Psoas muscle (tissue), 8 donors: Measurements from ENCODE around the gene VARS1. TPM values are rescaled to one million over a fixed set of nuclear protein-coding genes. Genes with fewer than 3 reads are reported as not detected.
"Not testable (repeated sequence)": the region's sequence is repeated elsewhere in the genome, so short reads cannot be mapped to it uniquely, and the experiment has no call there.

Source experiments
- ATAC-seq, 4 donors: fragments of 200-7000 bp; cut with Tn5 transposase; one replicate each; pipeline ENCODE4 v1.9.1; 2020; ENCODE audit warnings: moderate library complexity in 3 of 4, mild to moderate bottlenecking in 2 of 4
- DNase-seq, 2 donors: peaks; one replicate each; pipeline ENCODE4 v3.0.0-alpha.2; 2020
- H3K27ac ChIP-seq: fragments of 200-600 bp; one replicate; pipeline ENCODE4 v1.8.0; 2022
- H3K27me3 ChIP-seq, 3 donors: fragments of 200-600 bp in 1 of 3; one replicate each; pipeline versions ENCODE4 v1.6.1 to v1.8.0; 2013 to 2022; ENCODE audit warnings: low read length in 2 of 3, mild to moderate bottlenecking in 2 of 3, moderate library complexity in 1 of 3; ENCODE audit not compliant: insufficient read depth in 3 of 3
- H3K36me3 ChIP-seq, 2 donors: fragments of 200-600 bp in 1 of 2; one replicate each; pipeline versions ENCODE4 v1.6.1 to v1.8.0; 2013 to 2022; ENCODE audit warnings: low read depth in 1 of 2, mild to moderate bottlenecking in 1 of 2, moderate library complexity in 1 of 2; ENCODE audit not compliant: insufficient read depth in 1 of 2
- H3K4me1 ChIP-seq: fragments of 200-600 bp; one replicate; pipeline ENCODE4 v1.8.0; 2022
- H3K4me3 ChIP-seq: fragments of 200-600 bp; one replicate; pipeline ENCODE4 v1.8.0; 2022; ENCODE audit warnings: mild to moderate bottlenecking
- H3K9me3 ChIP-seq: fragments of 200-600 bp; one replicate; pipeline ENCODE4 v1.8.0; 2022
- WGBS, 3 donors: extraction: QIAGEN DNeasy Blood & Tissue Kit; methylation state at CpG; one replicate each; pipeline versions ENCODE4 v1.1.6 to v1.1.7; 2013; 5-methylcytosine and 5-hydroxymethylcytosine counted together
- intact Hi-C, 2 donors: fragments of 100-400 bp; cut with DNase I; formaldehyde crosslinking; loops; one replicate each; pipeline versions ENCODE4 v1.11.0 to v1.14.2; 2022
- polyA plus RNA-seq, 3 donors: library from polyadenylated mRNA; stranded (reverse); fragments of 200-250 nt; gene quantifications; one replicate each; pipeline ENCODE4 v1.2.3, GENCODE V29; 2013
- total RNA-seq, 4 donors: library from RNA; stranded (reverse); fragmentation: NEBNext Ultra II Directional in 2 of 4; extraction: Animal tissue kit (Norgen Biotek cat#: 25700) in 2 of 4; gene quantifications; one replicate each; pipeline versions ENCODE4 v1.2.1 to v1.2.4, GENCODE V29; 2021 to 2023
- TF ChIP-seq, protein P1 (sequence below): fragments of 200-600 bp; IDR thresholded peaks from one replicate; pipeline ENCODE4 v1.8.0; 2022; ENCODE audit warnings: antibody characterized with exemption
- donor health status: healthy with polysubstance abuse.
- donor health status: DM: no; HTN: no; CAD: no; lungs with moderate emphysema.
- donor health status: Bipolar disorder and iron deficiency.
- donor health status: healthy.
- donor health status: DM: yes; HTN: yes; CAD: no.
- donor health status: DM: no; HTN: no; CAD: no.
- donor health status: DM: no; HTN: no; CAD: no.
- donor health status: DM: yes; HTN: yes; CAD: no.

VARS1 gene
- total and polyA plus RNA-seq, 7 donors: 43.9 to 108 (median 65.2) TPM

DNA sequence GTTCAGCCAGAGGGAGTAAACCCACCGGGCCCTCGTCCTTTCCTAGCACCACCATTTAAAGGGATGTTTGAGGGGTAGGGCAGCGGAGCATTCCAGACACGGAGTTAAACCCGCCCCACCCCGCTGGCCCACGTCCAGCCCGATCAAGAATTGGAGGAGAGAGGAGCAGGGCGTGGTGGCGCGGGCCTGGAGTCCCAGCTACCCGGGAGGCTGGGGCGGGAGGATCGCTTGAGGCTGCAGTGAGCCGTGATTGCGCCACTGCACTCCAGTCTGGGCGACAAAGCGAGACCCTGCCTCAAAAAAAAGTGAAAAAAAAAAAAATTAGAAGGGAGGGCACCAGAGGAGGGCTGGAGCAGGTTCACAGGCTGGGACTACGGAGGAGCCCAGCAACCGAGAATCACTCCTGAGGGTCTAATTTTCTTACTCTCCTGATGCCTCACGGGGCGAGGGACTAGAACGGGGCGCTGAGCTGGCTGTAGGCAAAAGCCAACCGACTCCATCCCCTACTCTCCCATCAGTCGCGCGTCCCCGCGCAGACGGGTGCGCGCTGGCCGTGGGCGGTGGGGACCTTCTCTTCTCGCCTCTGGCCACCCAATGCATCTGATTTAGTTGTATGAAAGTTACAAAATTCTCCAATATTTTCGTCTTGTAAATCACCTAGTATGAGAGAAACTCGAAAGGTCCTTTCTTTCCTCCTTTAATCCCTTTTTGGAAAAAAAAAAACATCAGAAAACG, 25.9 kb upstream of the VARS1 start:
- intact Hi-C loops: no loop called here
- WGBS, 3 donors: 4 to 5% (median 4%) methylated on average over 35 to 39 of the region's 39 CpGs
- ATAC-seq (peak; percentile 32 to 50 (median 46)), DNase-seq (peak; percentile 78 to 85)
- Histone ChIP-seq H3K36me3 (no peaks in the 10 kb centered on the region), H3K4me3 (peak overlapping the region; percentile 64), H3K4me1 (peaks cover 47% of the 10 kb centered on the region), H3K27me3 (no peaks in the 10 kb centered on the region), H3K9me3 (no peaks in the 10 kb centered on the region), H3K27ac (peak overlapping the region; percentile 91)
- TF ChIP-seq, protein P1, sequence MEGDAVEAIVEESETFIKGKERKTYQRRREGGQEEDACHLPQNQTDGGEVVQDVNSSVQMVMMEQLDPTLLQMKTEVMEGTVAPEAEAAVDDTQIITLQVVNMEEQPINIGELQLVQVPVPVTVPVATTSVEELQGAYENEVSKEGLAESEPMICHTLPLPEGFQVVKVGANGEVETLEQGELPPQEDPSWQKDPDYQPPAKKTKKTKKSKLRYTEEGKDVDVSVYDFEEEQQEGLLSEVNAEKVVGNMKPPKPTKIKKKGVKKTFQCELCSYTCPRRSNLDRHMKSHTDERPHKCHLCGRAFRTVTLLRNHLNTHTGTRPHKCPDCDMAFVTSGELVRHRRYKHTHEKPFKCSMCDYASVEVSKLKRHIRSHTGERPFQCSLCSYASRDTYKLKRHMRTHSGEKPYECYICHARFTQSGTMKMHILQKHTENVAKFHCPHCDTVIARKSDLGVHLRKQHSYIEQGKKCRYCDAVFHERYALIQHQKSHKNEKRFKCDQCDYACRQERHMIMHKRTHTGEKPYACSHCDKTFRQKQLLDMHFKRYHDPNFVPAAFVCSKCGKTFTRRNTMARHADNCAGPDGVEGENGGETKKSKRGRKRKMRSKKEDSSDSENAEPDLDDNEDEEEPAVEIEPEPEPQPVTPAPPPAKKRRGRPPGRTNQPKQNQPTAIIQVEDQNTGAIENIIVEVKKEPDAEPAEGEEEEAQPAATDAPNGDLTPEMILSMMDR: no peak

DNA sequence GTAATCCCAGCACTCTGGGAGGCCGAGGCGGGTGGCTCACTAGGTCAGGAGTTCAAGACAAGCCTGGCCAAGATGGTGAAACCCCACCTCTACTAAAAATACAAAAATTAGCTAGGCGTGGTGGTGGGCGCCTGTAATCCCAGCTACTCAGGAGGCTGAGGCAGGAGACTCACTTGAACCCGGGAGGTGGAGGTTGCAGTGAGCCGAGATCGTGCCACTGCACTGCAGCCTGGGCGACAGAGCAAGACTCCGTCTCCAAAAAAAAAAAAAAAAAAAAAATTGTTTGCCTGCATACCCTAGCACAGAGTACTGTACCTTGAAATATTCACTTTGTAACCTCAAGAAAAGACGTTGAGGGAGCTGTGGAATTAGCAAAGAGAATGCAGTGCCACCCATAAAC, 24.8 kb upstream of the VARS1 start:
- peaks cover 37% of the 10 kb centered on the region for H3K4me1 ChIP-seq
- DNase-seq, H3K9me3 ChIP-seq, H3K36me3 ChIP-seq, H3K27me3 ChIP-seq, intact Hi-C loops, H3K4me3 ChIP-seq, ATAC-seq: not testable (repeated sequence)
- 71 to 90% (median 74%) methylated on average over 8 to 10 of the region's 10 CpGs for WGBS, 3 donors
- peak overlapping the region; percentile 91 for H3K27ac ChIP-seq

DNA sequence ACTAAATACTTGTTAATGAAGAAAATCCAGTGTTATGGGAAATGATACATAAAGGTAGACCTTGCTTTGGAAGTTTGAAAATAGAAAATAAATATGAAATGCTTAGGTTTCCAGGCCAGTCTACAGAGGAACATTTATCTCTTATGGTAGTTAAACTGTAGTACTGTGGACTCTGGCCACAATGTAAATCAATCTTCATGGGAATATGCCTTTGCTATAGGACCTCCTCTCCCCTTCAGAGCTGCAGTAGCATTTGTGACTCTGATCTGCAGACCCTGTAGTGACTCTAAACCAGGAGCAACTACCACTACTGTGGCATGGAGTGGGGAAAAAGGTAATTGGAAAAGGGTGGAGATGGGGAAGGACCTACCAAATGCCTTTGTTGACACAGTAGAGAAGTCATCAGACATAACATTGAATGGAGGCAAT, 24.3 kb upstream of the VARS1 start:
- ATAC-seq (no peak), DNase-seq (no peak)
- H3K27me3 ChIP-seq: no peaks in the 10 kb centered on the region
- peak overlapping the region; percentile 91 for H3K27ac ChIP-seq
- peak overlapping the region; percentile 73 for H3K4me3 ChIP-seq
- peaks cover 35% of the 10 kb centered on the region for H3K4me1 ChIP-seq
- H3K36me3 ChIP-seq: no peaks in the 10 kb centered on the region
- TF ChIP-seq, protein P1: no peak
- intact Hi-C loops: loop anchor here in 1 of 2 donors (10.0 kb wide), 1 partner anchor 1155 kb away; no protein-coding TSS in a partner anchor
- H3K9me3 ChIP-seq: no peaks in the 10 kb centered on the region

DNA sequence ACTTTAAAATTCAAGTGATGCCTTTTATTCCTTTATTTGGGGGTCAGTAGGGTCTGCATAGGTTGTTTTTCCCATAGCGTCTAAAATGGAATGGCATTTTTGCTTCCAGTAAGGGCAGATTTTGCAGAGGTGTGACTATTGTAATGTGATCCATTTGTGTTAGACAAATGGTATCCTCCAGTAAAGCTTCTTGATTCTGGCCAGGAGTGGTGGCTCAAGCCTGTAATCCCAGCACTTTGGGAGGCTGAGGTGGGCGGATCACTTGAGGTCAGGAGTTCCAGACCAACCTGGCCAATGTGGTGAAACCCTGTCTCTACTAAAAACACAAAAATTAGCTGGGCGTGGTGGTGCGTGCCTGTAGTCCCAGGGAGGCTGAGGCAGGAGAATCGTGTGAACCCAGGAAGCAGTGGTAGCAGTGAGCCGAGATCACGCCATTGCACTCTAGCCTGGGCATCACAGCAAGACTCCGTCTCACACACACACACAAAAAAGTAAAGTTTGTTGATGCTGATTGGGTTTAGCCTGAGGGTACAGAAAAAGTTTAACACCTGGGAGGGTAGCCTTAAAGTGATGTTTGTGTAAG, 22.5 kb upstream of the VARS1 start:
- peaks cover 40% of the 10 kb centered on the region for H3K4me1 ChIP-seq
- not testable (repeated sequence) for H3K36me3 ChIP-seq, H3K9me3 ChIP-seq, ATAC-seq, DNase-seq, H3K27me3 ChIP-seq
- peak overlapping the region; percentile 91 for H3K27ac ChIP-seq
- 14 to 26% (median 19%) methylated on average over 8 of the region's 8 CpGs for WGBS, 3 donors
- peak overlapping the region; percentile 73 for H3K4me3 ChIP-seq
- intact Hi-C loops: loop anchor here in 1 of 2 donors (10.0 kb wide), 1 partner anchor 1157 kb away; no protein-coding TSS in a partner anchor

DNA sequence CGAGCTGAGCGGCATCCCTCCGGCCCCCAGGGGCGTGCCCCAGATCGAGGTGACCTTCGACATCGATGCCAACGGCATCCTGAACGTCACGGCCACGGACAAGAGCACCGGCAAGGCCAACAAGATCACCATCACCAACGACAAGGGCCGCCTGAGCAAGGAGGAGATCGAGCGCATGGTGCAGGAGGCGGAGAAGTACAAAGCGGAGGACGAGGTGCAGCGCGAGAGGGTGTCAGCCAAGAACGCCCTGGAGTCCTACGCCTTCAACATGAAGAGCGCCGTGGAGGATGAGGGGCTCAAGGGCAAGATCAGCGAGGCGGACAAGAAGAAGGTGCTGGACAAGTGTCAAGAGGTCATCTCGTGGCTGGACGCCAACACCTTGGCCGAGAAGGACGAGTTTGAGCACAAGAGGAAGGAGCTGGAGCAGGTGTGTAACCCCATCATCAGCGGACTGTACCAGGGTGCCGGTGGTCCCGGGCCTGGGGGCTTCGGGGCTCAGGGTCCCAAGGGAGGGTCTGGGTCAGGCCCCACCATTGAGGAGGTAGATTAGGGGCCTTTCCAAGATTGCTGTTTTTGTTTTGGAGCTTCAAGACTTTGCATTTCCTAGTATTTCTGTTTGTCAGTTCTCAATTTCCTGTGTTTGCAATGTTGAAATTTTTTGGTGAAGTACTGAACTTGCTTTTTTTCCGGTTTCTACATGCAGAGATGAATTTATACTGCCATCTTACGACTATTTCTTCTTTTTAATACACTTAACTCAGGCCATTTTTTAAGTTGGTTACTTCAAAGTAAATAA, 21.8 kb upstream of the VARS1 start:
- H3K4me1 ChIP-seq: peaks cover 38% of the 10 kb centered on the region
- intact Hi-C loops: loop anchor here in 1 of 2 donors (10.0 kb wide), 1 partner anchor 1157 kb away; no protein-coding TSS in a partner anchor
- H3K27ac ChIP-seq: peak overlapping the region; percentile 91
- not testable (repeated sequence) for H3K9me3 ChIP-seq, ATAC-seq, H3K27me3 ChIP-seq, H3K36me3 ChIP-seq
- WGBS, 3 donors: 9 to 23% (median 19%) methylated on average over 12 to 14 of the region's 37 CpGs
- DNase-seq: peak in 1 of 2 donors; percentile 65
- H3K4me3 ChIP-seq: peak overlapping the region; percentile 73
